NCI-H2227 treated with DMSO at 0.1 percent for 48 hours (cell line): Measurements from ENCODE around the gene GPR142.
A peak's percentile ranks its signal among the peaks of the same experiment; 100 is the strongest.

Experiments used
- DNase-seq: peaks from one replicate; lab custom pipeline; 2025; lab: John Stamatoyannopoulos, UW

The GPR142 gene, protein sequence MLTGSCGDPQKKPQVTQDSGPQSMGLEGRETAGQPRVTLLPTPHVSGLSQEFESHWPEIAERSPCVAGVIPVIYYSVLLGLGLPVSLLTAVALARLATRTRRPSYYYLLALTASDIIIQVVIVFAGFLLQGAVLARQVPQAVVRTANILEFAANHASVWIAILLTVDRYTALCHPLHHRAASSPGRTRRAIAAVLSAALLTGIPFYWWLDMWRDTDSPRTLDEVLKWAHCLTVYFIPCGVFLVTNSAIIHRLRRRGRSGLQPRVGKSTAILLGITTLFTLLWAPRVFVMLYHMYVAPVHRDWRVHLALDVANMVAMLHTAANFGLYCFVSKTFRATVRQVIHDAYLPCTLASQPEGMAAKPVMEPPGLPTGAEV

GRCh38 chr17:74367206-74367605 is at the start of gene GPR142:
GPR142 (plus strand) TSS chr17:74367506; CDS start chr17:74369541, 2,035 bp downstream.
- no peak for DNase-seq

- DNase-seq = no peak
Measured at GRCh38 chr17:74318391-74318790, 48.9 kb upstream of the GPR142 start.

- DNase-seq = no peak
Measured at GRCh38 chr17:74324521-74324920, 42.8 kb upstream of the GPR142 start.

DNA sequence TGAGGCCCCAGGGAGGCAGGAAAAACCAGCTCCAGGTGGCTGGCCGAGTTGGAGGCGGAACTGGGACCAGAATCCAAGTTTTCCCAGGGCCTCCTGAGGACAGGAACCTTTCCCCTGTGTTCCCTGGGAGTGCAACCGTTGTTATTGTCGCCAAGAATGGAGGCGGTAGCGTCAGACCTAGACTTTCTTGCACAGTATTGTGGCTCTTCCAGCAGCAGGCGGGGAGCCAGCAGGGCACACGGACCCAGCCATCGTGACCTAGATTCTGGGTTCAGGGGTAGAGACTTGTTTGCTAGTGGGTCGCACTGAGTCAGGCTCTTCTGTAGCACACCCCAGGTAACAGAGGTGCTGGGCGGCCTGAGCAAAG is 41.9 kb upstream of the GPR142 start:
- no peak for DNase-seq

GRCh38 chr17:74325743-74326379 is 41.4 kb upstream of the GPR142 start, which contains the start of gene KIF19:
KIF19 (plus strand) TSS chr17:74326226; CDS start chr17:74326350, 124 bp downstream.
- peak; percentile 26 for DNase-seq

- no peak for DNase-seq
Measured at GRCh38 chr17:74326506-74326905, 40.8 kb upstream of the GPR142 start.

- DNase-seq = no peak
Measured at GRCh38 chr17:74328487-74328886, 38.8 kb upstream of the GPR142 start.

DNA sequence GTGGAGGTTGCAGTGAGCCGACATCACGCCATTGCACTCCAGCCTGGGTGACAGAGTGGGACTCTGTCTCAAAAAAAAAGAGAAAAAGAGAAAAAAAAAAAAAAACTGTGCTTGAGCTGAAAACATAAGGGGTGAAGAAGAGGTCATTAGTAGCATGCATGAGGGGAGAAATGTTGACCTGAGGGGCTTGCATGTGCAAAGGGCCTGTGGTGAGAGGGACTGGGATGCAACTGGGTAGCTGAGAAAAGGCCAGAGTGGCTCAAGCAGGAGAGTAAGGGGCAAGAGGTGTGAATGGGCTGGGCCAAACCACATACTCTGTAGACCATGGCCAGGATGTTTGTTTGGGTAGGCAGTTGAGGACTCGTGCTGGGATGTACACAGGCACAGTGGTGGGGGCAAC is 37.9 kb upstream of the GPR142 start:
- no peak for DNase-seq

GRCh38 chr17:74330446-74330845 is 36.9 kb upstream of the GPR142 start:
- DNase-seq = no peak

GRCh38 chr17:74332017-74332650 is 35.2 kb upstream of the GPR142 start:
- DNase-seq = no peak

- DNase-seq = no peak
Measured at GRCh38 chr17:74332763-74333283, 34.5 kb upstream of the GPR142 start.

DNA sequence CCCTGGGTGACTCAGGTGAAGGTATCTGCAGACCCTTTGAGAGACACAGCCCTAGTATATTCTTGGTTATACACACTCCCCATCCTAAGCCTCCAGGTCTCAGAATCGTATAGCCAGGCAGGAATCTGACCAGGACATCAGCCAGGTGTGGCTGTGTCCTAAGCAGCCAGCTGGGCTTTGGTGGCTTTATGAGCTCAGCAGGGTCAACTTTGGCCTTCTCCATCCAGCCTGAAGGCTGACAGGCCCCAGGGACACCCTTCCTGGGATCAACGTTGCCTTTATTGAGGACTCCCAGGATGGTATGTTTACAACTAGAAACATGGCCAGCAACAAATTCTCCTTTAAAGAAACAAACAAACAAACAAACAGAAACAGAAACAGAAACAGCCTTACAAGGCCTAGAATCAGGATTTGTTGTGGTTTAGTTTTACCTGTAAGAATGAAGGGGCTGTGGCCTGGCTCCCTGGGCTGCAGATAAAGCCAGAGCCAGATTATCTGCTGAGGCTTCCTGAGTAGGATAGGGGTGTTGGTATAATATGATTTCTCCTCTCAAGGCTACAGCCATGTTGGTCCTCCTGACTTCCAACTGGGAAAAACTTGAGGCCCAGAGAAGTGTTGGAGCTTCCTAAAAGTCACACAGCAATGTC is 32.8 kb upstream of the GPR142 start:
- DNase-seq = no peak

DNA sequence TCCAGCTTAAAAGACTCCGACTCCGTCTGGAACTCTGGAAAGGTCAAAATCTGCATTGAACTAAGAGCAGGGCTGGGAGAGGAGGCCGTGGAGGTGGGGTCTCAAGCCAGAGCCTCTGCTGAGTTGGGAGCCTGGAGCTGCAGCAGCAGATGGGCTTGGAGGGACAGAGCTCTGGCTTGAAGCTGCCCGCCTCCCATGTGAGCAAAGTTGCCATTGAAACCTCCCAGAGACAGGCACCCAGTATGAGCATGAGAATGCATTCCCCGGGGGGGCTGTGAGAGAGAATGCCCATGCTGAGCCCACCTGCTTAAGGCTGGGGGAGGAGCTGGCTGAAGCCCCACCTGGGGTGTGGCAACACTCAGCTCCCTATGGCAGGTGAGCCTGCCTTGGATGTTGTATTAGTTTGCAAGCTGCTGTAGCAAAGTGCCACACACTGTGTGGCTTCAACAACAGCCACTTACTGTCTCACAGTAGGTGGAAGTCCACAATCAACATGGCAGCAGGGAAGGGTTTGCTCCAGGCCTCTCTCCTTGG is 31.7 kb upstream of the GPR142 start:
- no peak for DNase-seq

DNA sequence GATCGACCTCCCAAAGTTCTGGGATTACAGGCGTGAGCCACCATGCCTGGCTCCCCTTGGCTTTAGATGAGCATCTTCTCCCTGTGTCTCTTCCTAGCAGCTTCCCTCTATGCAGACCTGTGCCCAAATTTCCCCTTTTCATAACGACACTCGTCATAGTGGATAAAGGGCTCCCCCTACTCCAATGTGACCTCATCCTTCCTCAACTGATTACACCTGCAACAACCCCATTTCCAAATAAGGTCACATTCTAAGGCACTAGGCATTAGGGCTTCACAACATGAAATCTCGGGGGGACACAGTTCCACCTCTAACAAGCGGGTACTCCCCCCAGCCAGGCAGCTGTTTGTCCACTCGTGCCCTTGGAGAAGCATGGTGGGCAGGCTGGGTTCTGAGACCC is 31.0 kb upstream of the GPR142 start:
- no peak for DNase-seq

DNA sequence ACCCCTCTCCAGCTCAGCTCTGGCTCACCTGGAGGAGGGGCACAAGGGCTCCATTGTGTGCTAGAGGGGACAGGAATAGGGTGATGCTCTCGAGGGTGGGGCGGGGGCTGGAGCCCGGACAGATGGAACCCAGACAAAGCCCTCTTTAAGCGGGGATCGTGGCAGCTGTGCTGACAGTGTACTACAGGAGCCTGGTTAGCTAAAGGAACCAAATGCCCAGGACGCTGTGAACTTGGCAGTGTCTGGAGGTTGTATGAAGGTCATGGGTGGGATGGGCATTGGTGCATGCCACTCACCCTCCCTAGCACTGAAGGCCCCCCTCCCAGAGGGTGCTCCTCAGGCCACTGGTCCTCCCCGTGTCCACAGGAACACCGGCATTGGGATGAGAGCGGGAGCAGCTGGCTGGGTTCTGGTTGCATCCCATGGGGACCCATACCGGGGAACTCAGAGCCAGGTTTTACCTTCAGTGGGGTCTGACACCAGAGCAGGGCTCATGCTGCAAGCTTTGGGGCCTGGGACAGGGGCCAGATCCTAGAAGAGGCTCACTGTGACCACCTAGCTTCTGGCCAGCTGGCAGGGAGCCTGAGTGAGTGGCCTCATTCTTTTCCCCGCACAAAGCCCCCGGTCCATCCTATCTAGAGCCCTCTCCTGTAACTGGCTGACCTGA is 29.3 kb upstream of the GPR142 start:
- no peak for DNase-seq

DNA sequence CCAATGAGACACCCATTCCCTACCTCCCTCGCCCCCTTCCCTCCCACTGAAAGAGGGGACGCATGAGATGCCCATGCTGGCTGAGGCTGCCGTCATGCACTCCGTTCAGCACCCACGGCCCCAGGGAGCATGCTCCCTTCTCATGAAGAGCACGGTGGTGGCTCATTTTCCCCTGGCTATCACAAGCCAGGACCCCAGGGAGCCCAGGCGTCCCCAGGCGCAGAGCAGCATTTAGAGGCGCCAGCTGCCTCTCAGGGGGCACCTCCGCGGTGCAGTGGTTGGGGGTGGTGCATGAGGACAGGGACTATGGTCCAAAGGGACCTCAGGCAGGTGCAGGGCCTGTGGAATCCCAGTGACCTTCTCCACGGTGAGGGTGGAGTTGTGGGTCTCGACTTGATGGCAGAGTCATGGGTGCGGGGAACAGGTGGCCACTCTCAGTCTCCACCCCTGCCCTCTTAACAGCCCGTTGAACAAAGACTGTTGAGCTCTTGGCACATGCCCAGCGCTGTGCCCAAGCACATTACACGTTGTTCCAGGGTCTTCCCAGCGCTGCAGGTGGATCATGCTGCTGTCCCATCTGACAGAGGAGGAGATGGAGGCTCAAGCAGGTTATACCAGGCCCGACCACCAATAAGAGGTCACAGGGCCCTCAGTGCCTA is 27.6 kb upstream of the GPR142 start:
- no peak for DNase-seq

DNA sequence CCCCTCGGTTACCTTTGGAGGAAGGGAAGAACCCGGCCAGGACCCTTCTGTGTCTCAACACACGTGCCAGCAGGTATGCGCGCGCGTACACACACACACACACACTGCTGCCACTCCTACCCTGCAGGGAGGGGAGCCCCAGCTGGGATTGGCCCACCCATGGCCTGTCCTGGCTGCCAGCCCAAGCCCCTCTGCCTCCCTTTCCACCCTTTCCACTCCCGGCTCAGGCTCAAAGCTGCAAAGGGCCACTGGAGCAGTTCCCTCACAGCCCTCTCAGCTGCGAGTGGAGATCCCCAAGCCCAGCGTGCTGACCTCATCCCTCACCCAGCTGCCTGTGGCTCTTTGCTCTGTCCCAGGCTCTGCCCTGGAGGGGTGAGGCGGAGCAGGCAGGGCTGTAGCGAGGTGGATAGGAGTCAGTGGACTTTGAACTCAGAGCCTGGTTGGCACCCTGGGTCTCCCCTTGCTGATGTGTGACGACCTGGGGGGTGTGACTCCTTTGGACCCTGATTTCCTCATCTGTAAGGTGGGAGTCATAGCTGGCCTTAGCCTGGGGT is 26.8 kb upstream of the GPR142 start:
- no peak for DNase-seq

- DNase-seq = no peak
Measured at GRCh38 chr17:74342224-74342623, 25.1 kb upstream of the GPR142 start.

DNA sequence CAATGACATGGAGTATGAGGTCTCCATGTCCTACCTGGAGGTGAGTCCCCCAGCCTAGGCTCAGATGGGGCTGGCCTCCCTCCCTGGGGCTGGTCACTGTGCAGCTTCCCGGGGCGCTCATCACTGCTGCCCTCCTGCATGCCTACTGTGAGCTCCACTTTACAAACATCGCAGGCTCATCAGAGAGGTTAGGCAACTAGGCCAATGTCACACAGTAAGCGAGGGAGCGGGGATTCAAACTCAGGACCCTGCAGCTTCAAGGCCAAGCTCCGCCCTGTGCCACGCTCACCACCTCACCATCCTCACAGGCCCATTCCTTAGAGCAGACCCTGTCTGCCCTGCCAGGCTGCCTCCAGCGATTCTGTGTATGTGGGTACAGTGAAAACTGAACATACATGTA is 24.2 kb upstream of the GPR142 start:
- DNase-seq = no peak

GRCh38 chr17:74343526-74344284 is 23.6 kb upstream of the GPR142 start:
- DNase-seq = no peak
